Activated CD4-positive, alpha-beta memory T cell treated with anti-CD3 and anti-CD28 coated beads for 36 hours (primary cell): ENCODE measurements around the gene COLQ. TPM values are rescaled to one million over a fixed set of nuclear protein-coding genes. Genes with fewer than 3 reads are reported as not detected.

ENCODE experiments used
- CTCF ChIA-PET: fragments of 350-600 bp; sonication (Branson Sonifier 250); formaldehyde crosslinking; loops from one replicate; lab custom pipeline; 2021; ENCODE audit warnings: antibody characterized with exemption, inconsistent platforms; lab: Charles Lee
- POLR2A ChIA-PET: fragments of 350-600 bp; sonication (Branson Sonifier 250); formaldehyde crosslinking; loops from one replicate; lab custom pipeline; 2021; ENCODE audit warnings: antibody characterized with exemption; lab: Charles Lee
- DNase-seq: peaks from one replicate; pipeline ENCODE4 v3.0.0-alpha.2; 2020
- H3K27ac Mint-ChIP-seq: one replicate; pipeline ENCODE4 v1.8.0; 2021; ENCODE audit warnings: mixed read lengths
- H3K27me3 Mint-ChIP-seq: one replicate; pipeline ENCODE4 v1.8.0; 2021; ENCODE audit warnings: mixed read lengths
- H3K36me3 Mint-ChIP-seq: one replicate; pipeline ENCODE4 v1.8.0; 2021; ENCODE audit warnings: mixed read lengths
- H3K4me1 Mint-ChIP-seq: one replicate; pipeline ENCODE4 v1.8.0; 2021; ENCODE audit warnings: low read depth, mixed read lengths
- H3K4me3 Mint-ChIP-seq: one replicate; pipeline ENCODE4 v1.8.0; 2021; ENCODE audit warnings: mild to moderate bottlenecking, mixed read lengths
- H3K9me3 Mint-ChIP-seq: one replicate; pipeline ENCODE4 v1.8.0; 2021; ENCODE audit warnings: mixed read lengths
- intact Hi-C: fragments of 100-400 bp; cut with micrococcal nuclease; formaldehyde crosslinking; loops from one replicate; pipeline ENCODE4 v1.15.1; 2023
- microRNA-seq: library from miRNA; unstranded; fragments of <30 nt; microRNA quantifications from one replicate; pipeline ENCODE4 v1.2.0, GENCODE V29; 2022; ENCODE audit warnings: borderline number of aligned reads, borderline microRNAs expressed, borderline replicate concordance
- total RNA-seq, 2 experiments: library from RNA; stranded (reverse); gene quantifications; one replicate each; pipeline ENCODE4 v1.2.3, GENCODE V29; 2021

COLQ gene
- total RNA-seq, 2 experiments from 2014 or later = 1.4 to 1.5 TPM

DNA sequence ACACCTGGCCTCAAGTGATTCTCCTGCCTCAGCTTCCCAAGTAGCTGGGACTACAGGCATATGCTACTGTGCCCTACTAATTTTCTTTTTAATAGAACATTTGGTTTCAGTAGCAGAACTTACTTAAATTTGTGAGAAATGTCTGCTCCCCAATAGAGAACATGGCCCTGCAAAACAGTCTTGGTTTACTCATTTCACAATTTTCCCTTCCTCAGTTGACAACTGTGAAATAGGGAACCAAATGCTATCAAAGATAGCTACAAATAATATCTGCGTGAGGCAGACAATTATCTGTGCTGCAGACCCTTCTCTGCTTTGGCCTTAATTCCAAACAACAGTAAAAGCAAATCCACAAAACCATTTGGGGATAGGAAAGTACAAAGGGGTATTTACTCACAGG lies 116.7 kb downstream of the COLQ start:
- Mint-ChIP-seq H3K4me3 (no peak overlapping the region), H3K27me3 (no peaks in the 10 kb centered on the region), H3K36me3 (peaks cover 1% of the 10 kb centered on the region), H3K9me3 (no peaks in the 10 kb centered on the region), H3K27ac (no peak overlapping the region), H3K4me1 (peaks cover 11% of the 10 kb centered on the region)
- no peak for DNase-seq
- CTCF ChIA-PET = interaction anchor here (0.6 to 4.8 kb wide), 44 partner anchors 9 to 324 kb away, joined by 3 to 178 read pairs (median 5); partner anchors contain the start of genes CAPN7, METTL6 and SH3BP5
- intact Hi-C loops = loop anchor here (1.0 to 10.0 kb wide), 4 partner anchors 136 to 290 kb away; partner anchors contain the start of gene CAPN7
- POLR2A ChIA-PET = interaction anchor here (2.3 kb wide), 1 partner anchor 136 kb away, joined by 12 read pairs; no protein-coding TSS in a partner anchor

DNA sequence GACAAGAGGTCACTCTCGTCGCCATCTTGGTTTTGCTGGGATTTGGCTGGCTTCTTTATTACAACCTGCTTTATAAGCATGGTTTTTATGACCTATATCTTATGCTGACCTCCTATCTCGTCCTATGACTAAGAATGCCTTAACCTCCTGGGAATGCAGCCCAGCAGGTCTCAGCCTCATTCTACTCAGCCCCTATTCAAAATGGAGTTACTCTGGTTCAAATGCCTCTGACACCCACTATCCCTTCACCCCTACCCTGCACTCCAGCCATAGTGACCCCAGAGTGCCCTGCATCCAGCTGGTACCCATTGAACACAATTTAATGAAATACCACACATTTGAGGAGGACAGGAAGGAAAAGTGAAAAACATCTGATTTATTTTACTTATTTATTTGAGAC lies 117.5 kb downstream of the COLQ start:
- intact Hi-C loops = loop anchor here (10.0 kb wide), 1 partner anchor 289 kb away; no protein-coding TSS in a partner anchor
- H3K4me1 Mint-ChIP-seq = peaks cover 18% of the 10 kb centered on the region
- ChIA-PET CTCF (interaction anchor here (0.5 to 4.8 kb wide), 4 partner anchors 19 to 200 kb away, joined by 3 to 178 read pairs (median 63); partner anchors contain the start of gene CAPN7), POLR2A (no interaction called here)
- no peak for DNase-seq
- no peaks in the 10 kb centered on the region for H3K36me3 Mint-ChIP-seq
- no peak overlapping the region for H3K4me3 Mint-ChIP-seq
- no peak overlapping the region for H3K27ac Mint-ChIP-seq
- H3K9me3 Mint-ChIP-seq = no peaks in the 10 kb centered on the region
- H3K27me3 Mint-ChIP-seq = no peaks in the 10 kb centered on the region

DNA sequence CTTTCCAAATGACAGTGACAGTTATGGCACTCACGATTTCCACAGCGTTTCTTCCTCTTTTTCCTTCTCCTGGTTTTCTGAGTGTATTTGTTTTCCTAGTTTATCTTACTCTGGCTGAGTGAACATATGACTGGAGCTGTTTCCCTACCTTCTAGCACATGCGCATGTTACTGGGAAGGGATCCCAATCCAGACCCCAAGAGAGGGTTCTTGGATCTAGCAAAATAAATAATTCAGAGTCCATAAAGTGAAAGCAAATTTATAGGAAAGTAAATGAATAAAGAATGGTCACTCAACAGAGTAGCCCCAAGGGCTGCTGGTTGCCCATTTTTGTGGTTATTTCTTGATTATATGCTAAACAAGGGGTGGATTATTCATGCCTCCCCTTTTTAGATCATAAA lies 118.0 kb downstream of the COLQ start:
- Mint-ChIP-seq H3K4me1 (peaks cover 18% of the 10 kb centered on the region), H3K9me3 (no peaks in the 10 kb centered on the region), H3K36me3 (no peaks in the 10 kb centered on the region), H3K4me3 (no peak overlapping the region), H3K27me3 (no peaks in the 10 kb centered on the region), H3K27ac (no peak overlapping the region)
- intact Hi-C loops = loop anchor here (10.0 kb wide), 1 partner anchor 289 kb away; no protein-coding TSS in a partner anchor
- CTCF ChIA-PET = interaction anchor here (0.5 to 4.8 kb wide), 6 partner anchors 16 to 201 kb away, joined by 3 to 123 read pairs (median 3); partner anchors contain the start of gene CAPN7
- DNase-seq = no peak
- POLR2A ChIA-PET = no interaction called here

DNA sequence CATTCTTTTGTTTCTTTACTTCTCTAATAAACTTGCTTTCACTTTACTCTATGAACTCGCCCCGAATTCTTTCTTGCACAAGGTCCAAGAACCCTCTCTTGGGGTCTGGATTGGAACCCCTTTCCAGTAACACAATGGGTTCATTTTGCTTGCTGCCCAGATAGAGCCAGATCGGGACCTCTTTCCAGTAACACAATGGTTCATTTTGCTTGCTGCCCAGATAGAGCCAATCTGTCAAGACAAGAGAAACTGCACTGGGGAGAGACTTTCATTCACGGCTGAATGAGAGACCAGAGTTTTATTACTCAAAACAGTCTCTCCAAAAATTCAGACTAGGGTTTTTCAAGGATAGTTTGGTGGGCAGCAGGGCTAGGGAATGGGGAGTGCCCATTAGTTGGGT lies 119.6 kb downstream of the COLQ start:
- Mint-ChIP-seq H3K27me3 (no peaks in the 10 kb centered on the region), H3K36me3 (no peaks in the 10 kb centered on the region), H3K4me3 (no peak overlapping the region), H3K27ac (no peak overlapping the region), H3K4me1 (peaks cover 20% of the 10 kb centered on the region), H3K9me3 (no peaks in the 10 kb centered on the region)
- intact Hi-C loops = loop anchor here (10.0 kb wide), 1 partner anchor 287 kb away; no protein-coding TSS in a partner anchor
- no peak for DNase-seq
- ChIA-PET CTCF (no interaction called here), POLR2A (no interaction called here)

Small RNAs within 50 kb of the gene (microRNA-seq; reads per million reads assigned to microRNA genes)
- gene MIR4270 = not detected

Other genes starting within 250 kb of the COLQ start
- gene SH3BP5, start 189.1 kb downstream of the COLQ start, total RNA-seq = 10 to 100 TPM; 33.6 to 37.5 TPM
- gene METTL6, start 94.2 kb downstream of the COLQ start, total RNA-seq = 10 to 100 TPM; 17.3 to 17.8 TPM
- 10 to 100 TPM; 23.4 to 23.6 TPM for gene EAF1, start 94.1 kb downstream of the COLQ start, total RNA-seq
- gene HACL1, start 79.9 kb upstream of the COLQ start, total RNA-seq = 10 to 100 TPM; 29.9 to 30.0 TPM
- gene BTD, start 80.0 kb upstream of the COLQ start, total RNA-seq = 1 to 10 TPM; 8.6 to 8.7 TPM